ENCODE data around the gene CLVS2.

Gene CLVS2

GRCh38 chr6:123027408-123027807 lies 31.4 kb downstream of the CLVS2 start:
- no peak for DNase-seq

GRCh38 chr6:123028263-123028662 lies 32.2 kb downstream of the CLVS2 start:
- no peak for DNase-seq

- DNase-seq: no peak
Measured at GRCh38 chr6:123030282-123030681, 34.2 kb downstream of the CLVS2 start.

GRCh38 chr6:123036648-123037047 lies 40.6 kb downstream of the CLVS2 start:
- no peak for DNase-seq

GRCh38 chr6:123039431-123039830 lies 43.4 kb downstream of the CLVS2 start:
- no peak for DNase-seq

GRCh38 chr6:123042401-123042800 lies 46.4 kb downstream of the CLVS2 start:
- DNase-seq: peak; percentile 33

- DNase-seq: no peak
Measured at GRCh38 chr6:123044341-123044860, 48.4 kb downstream of the CLVS2 start.

GRCh38 chr6:123053602-123054225 lies 57.7 kb downstream of the CLVS2 start:
- DNase-seq: no peak

- DNase-seq: no peak
Measured at GRCh38 chr6:123055256-123055655, 59.2 kb downstream of the CLVS2 start.

- peak; percentile 32 for DNase-seq
Measured at GRCh38 chr6:123062670-123063069, 66.6 kb downstream of the CLVS2 start.

- DNase-seq: no peak
Measured at GRCh38 chr6:123064038-123064437, 68.0 kb downstream of the CLVS2 start.

- no peak for DNase-seq
Measured at GRCh38 chr6:123074616-123075015, 78.6 kb downstream of the CLVS2 start.

- DNase-seq: no peak
Measured at GRCh38 chr6:123085403-123085802, 89.4 kb downstream of the CLVS2 start.

- no peak for DNase-seq
Measured at GRCh38 chr6:123089226-123089625, 93.2 kb downstream of the CLVS2 start.

- no peak for DNase-seq
Measured at GRCh38 chr6:123091091-123091895, 95.3 kb downstream of the CLVS2 start.

- DNase-seq: no peak
Measured at GRCh38 chr6:123091896-123092271, 95.8 kb downstream of the CLVS2 start.

- DNase-seq: no peak
Measured at GRCh38 chr6:123094795-123095194, 98.8 kb downstream of the CLVS2 start.

- DNase-seq: no peak
Measured at GRCh38 chr6:123105561-123105960, 109.5 kb downstream of the CLVS2 start.

GRCh38 chr6:123116370-123116769 lies 120.3 kb downstream of the CLVS2 start:
- no peak for DNase-seq

GRCh38 chr6:123117145-123117908 lies 121.3 kb downstream of the CLVS2 start:
- no peak for DNase-seq

- DNase-seq: no peak
Measured at GRCh38 chr6:123118811-123119210, 122.8 kb downstream of the CLVS2 start.

Measured in NCI-H446 treated with DMSO at 0.1 percent for 48 hours (cell line).